HG03196 (cell line): ENCODE data around the gene ADTRP.

Experiments
- ATAC-seq: cut with Tn5 transposase; IDR thresholded peaks from one replicate; pipeline ENCODE4 v1.9.1; 2021; ENCODE audit not compliant: unreplicated experiment

Gene ADTRP

DNA sequence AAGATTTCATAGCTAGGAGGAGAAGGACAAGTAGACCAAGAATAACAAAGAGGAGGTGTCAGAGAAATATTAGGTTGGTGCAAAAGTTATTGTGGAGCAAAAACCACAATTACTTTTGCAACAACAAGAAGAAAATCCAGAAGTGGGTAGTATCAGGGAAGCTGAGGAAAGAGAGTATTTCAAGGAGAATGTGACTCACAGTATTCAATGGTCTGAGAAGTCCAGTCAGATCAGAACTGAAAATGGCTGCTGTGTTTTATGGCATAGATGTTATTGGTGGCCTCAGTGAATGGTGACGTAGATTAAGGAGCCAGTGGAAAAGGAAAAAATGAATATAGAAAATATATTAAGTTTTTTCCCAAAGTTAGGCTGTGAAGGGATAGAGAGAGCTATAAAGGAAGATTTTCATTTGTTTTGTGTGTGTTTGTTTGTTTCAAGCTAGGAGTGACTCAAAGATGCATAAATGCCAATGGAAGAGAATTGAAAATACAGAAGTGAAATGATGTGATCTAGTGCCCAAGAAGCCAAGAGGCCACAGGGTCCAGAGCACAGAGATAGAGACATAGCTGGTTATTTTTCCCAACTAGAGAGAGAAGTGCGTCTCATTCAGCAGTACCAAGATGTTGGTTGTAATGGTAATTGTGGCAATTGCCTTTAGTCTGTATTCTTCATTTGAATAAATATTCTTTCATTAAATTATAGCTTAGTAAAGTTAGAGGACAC, 112.8 kb downstream of the ADTRP start:
- ATAC-seq = no peak
